ENCODE measurements around the gene MATK.

DNA sequence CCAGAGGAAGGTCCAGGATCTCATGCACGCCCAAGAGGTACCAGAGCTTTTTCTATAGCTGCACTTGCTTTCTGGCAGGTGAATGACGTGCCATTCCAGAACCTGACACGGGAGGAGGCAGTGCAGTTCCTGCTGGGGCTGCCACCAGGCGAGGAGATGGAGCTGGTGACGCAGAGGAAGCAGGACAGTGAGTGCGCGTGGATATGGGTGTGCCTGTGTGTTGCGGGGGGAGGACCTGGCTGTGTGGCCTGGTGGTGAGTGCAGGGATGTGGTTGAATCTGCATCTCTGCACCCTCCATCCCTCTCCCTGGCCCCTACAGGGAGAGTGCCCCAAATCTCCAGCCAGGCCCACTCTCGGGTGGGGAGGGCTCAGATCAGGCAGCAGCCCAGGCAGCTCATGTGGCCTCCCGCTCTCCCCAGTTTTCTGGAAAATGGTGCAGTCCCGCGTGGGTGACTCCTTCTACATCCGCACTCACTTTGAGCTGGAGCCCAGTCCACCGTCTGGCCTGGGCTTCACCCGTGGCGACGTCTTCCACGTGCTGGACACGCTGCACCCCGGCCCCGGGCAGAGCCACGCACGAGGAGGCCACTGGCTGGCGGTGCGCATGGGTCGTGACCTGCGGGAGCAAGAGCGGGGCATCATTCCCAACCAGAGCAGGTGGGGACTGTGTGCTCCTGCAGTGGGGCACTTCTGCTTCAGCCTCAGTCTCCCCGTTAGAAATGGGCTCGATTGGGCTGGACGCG lies 47.5 kb downstream of the MATK start:
- TF ChIP-seq, protein P1, sequence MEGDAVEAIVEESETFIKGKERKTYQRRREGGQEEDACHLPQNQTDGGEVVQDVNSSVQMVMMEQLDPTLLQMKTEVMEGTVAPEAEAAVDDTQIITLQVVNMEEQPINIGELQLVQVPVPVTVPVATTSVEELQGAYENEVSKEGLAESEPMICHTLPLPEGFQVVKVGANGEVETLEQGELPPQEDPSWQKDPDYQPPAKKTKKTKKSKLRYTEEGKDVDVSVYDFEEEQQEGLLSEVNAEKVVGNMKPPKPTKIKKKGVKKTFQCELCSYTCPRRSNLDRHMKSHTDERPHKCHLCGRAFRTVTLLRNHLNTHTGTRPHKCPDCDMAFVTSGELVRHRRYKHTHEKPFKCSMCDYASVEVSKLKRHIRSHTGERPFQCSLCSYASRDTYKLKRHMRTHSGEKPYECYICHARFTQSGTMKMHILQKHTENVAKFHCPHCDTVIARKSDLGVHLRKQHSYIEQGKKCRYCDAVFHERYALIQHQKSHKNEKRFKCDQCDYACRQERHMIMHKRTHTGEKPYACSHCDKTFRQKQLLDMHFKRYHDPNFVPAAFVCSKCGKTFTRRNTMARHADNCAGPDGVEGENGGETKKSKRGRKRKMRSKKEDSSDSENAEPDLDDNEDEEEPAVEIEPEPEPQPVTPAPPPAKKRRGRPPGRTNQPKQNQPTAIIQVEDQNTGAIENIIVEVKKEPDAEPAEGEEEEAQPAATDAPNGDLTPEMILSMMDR (IDR thresholded peaks at IDR 0.05), result no peak
- no peak for TF ChIP-seq EZH2 (IDR thresholded peaks at IDR 0.05; ENCODE audit: borderline replicate concordance, insufficient read depth, low read depth, low read length, poor library complexity, severe bottlenecking)

Measured in B cell (primary cell).